Spleen (tissue), 7 donors: ENCODE measurements around the gene MUCL1.
A peak's percentile ranks its signal among the peaks of the same experiment; 100 is the strongest.

Source experiments
- CTCF ChIP-seq, 11 experiments: fragments of 200-600 bp in 7 of 11; fragments of 450-650 bp in 4 of 11; sonication (generic) in 4 of 11; IDR thresholded peaks in 8 of 11; conservative IDR thresholded peaks in 3 of 11; 1 replicate in 7 of 11; 2 replicates in 4 of 11; pipeline versions ENCODE4 v1.4.0 to v1.8.0; 2016 to 2021; ENCODE audit warnings: antibody characterized with exemption in 11 of 11, inconsistent platforms in 4 of 11, mild to moderate bottlenecking in 1 of 11
- POLR2A ChIP-seq, 3 donors: fragments of 450-650 bp; IDR thresholded peaks; one replicate each; pipeline ENCODE4 v1.5.1; 2017; ENCODE audit warnings: antibody characterized with exemption in 3 of 3, mild to moderate bottlenecking in 1 of 3
- donor health status: DM: no; HTN: no; CAD: no; lungs with moderate emphysema.
- donor health status: DM: no; HTN: no; CAD: no.
- donor health status: DM: no; HTN: no; CAD: no.

DNA sequence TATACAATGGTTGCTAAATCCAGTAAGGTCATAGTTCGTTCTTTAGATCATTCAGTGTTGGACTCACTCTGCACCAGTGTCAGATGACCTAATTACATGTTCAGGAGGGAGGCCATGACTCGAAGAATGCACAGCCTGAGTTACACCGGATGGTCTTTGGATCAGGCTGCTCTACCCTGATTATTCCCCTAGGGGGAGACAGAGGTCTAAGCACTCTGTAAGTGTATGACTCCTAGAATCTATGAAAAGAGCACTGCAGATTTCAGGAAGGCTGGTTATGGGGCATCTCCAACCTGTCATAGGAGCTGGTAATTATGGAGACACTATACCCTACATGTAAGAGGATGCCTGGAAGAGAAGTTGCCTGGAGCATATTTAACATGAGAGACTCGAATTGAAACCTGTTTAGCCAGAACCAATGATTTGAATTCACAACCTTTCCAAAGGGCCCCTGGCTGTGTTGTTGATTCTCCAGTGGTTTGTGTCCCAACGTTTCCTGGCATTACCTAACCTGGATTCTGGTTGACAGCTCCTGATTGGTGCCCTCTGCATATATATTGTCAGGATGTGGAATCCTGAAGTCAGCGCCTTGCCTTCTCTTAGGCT lies at the start of gene MUCL1:
- TF ChIP-seq CTCF (IDR thresholded peaks at IDR 0.05 in 8 of 11, conservative IDR thresholded peaks at IDR 0.05 in 3 of 11): peak; percentile 63 to 88 (median 75)
- no peak for TF ChIP-seq POLR2A (IDR thresholded peaks at IDR 0.05)
